Progenitor cell of endocrine pancreas (in vitro differentiated cells): ENCODE measurements around the gene TRMT1. TPM values are rescaled to one million over a fixed set of nuclear protein-coding genes. Genes with fewer than 3 reads are reported as not detected.

ENCODE experiments used
- DNase-seq: peaks from one replicate; pipeline ENCODE4 v3.0.0; 2021; ENCODE audit warnings: low spot score; ENCODE audit not compliant: unreplicated experiment
- H3K27ac Mint-ChIP-seq: 2 replicates; pipeline ENCODE4 v1.8.0; 2021; ENCODE audit warnings: mild to moderate bottlenecking, moderate library complexity, mixed read lengths
- H3K27me3 Mint-ChIP-seq: 2 replicates; pipeline ENCODE4 v1.8.0; 2021; ENCODE audit warnings: mixed read lengths
- H3K36me3 Mint-ChIP-seq: 2 replicates; pipeline ENCODE4 v1.8.0; 2022; ENCODE audit warnings: mixed read lengths; ENCODE audit not compliant: insufficient read depth
- H3K4me1 Mint-ChIP-seq: 2 replicates; pipeline ENCODE4 v1.8.0; 2021; ENCODE audit warnings: low read depth, mixed read lengths
- H3K4me3 Mint-ChIP-seq: 2 replicates; pipeline ENCODE4 v1.8.0; 2021; ENCODE audit warnings: low read depth, mild to moderate bottlenecking, moderate library complexity, mixed read lengths
- H3K9me3 Mint-ChIP-seq: 2 replicates; pipeline ENCODE4 v1.8.0; 2021; ENCODE audit warnings: low read depth, mixed read lengths
- CTCF ChIP-seq: fragments of 200-600 bp; sonication (generic); IDR thresholded peaks from one replicate; pipeline ENCODE4 v1.5.0; 2021; ENCODE audit warnings: antibody characterized with exemption, mild to moderate bottlenecking; ENCODE audit not compliant: unreplicated experiment
- total RNA-seq: library from RNA; stranded (reverse); gene quantifications from 2 replicates; pipeline ENCODE4 v1.2.1, GENCODE V29; 2021

TRMT1 gene
- total RNA-seq, 1 donor from 2014 or later, result 52.4 TPM

GRCh38 chr19:13146763-13147563, 30.4 kb upstream of the TRMT1 start:
- Mint-ChIP-seq H3K27me3 (no peaks in the 10 kb centered on the region), H3K9me3 (no peaks in the 10 kb centered on the region), H3K4me3 (no peak overlapping the region), H3K36me3 (no peaks in the 10 kb centered on the region), H3K4me1 (peaks cover 10% of the 10 kb centered on the region), H3K27ac (no peak overlapping the region)
- no peak for TF ChIP-seq CTCF
- no peak for DNase-seq

GRCh38 chr19:13139633-13140311, 23.2 kb upstream of the TRMT1 start:
- H3K4me3 Mint-ChIP-seq, result no peak overlapping the region
- H3K27ac Mint-ChIP-seq, result no peak overlapping the region

GRCh38 chr19:13138916-13139198, 22.3 kb upstream of the TRMT1 start:
- no peak for DNase-seq
- Mint-ChIP-seq H3K4me1 (no peaks in the 10 kb centered on the region), H3K4me3 (no peak overlapping the region), H3K27ac (no peak overlapping the region), H3K27me3 (no peaks in the 10 kb centered on the region), H3K9me3 (no peaks in the 10 kb centered on the region), H3K36me3 (peaks cover 4% of the 10 kb centered on the region)
- TF ChIP-seq CTCF, result no peak

More at GRCh38 chr19:13139633-13140311, 23.2 kb upstream of the TRMT1 start:
- Mint-ChIP-seq H3K36me3 (peaks cover 4% of the 10 kb centered on the region), H3K4me1 (no peaks in the 10 kb centered on the region), H3K27me3 (no peaks in the 10 kb centered on the region), H3K9me3 (no peaks in the 10 kb centered on the region)
- no peak for DNase-seq
- TF ChIP-seq CTCF, result no peak

GRCh38 chr19:13138171-13138915, 21.8 kb upstream of the TRMT1 start:
- no peak for TF ChIP-seq CTCF
- Mint-ChIP-seq H3K27ac (no peak overlapping the region), H3K36me3 (peaks cover 4% of the 10 kb centered on the region), H3K4me3 (no peak overlapping the region), H3K9me3 (no peaks in the 10 kb centered on the region), H3K27me3 (no peaks in the 10 kb centered on the region), H3K4me1 (no peaks in the 10 kb centered on the region)
- DNase-seq, result no peak

GRCh38 chr19:13137290-13137794, 20.8 kb upstream of the TRMT1 start:
- no peaks in the 10 kb centered on the region for H3K27me3 Mint-ChIP-seq
- DNase-seq, result no peak
- H3K36me3 Mint-ChIP-seq, result peaks cover 4% of the 10 kb centered on the region
- no peaks in the 10 kb centered on the region for H3K9me3 Mint-ChIP-seq
- no peak for TF ChIP-seq CTCF
- no peak overlapping the region for H3K4me3 Mint-ChIP-seq
- no peaks in the 10 kb centered on the region for H3K4me1 Mint-ChIP-seq
- no peak overlapping the region for H3K27ac Mint-ChIP-seq
